Measurements from ENCODE around the gene WDR87. TPM values are rescaled to one million over a fixed set of nuclear protein-coding genes. Genes with fewer than 3 reads are reported as not detected.
"Not testable (repeated sequence)": the region's sequence is repeated elsewhere in the genome, so short reads cannot be mapped to it uniquely, and the experiment has no call there.

Gene WDR87
- total RNA-seq, 1 experiment from 2014 or later: not detected

GRCh38 chr19:37886571-37886970 lies 19.8 kb downstream of the WDR87 start:
- H3K4me1 ChIP-seq (replicated peaks): no peaks in the 10 kb centered on the region
- H3K9me3 ChIP-seq (replicated peaks): peaks cover 3% of the 10 kb centered on the region; the same call in 1 of the 2 replicates
- H3K36me3 ChIP-seq: no peaks in the 10 kb centered on the region
- no peak overlapping the region for H3K4me3 ChIP-seq
- no peak overlapping the region for H3K27ac ChIP-seq
- H3K27me3 ChIP-seq (replicated peaks): no peaks in the 10 kb centered on the region
- DNase-seq (ENCODE audit: low read depth in 1 of 2, low spot score in 2 of 2): no peak

GRCh38 chr19:37885392-37885791 lies 21.0 kb downstream of the WDR87 start:
- H3K4me1 ChIP-seq (replicated peaks): no peaks in the 10 kb centered on the region
- DNase-seq (ENCODE audit: low read depth in 1 of 2, low spot score in 2 of 2): no peak

GRCh38 chr19:37877147-37877546 lies 29.2 kb downstream of the WDR87 start:
- Histone ChIP-seq H3K27me3 (replicated peaks) (no peaks in the 10 kb centered on the region), H3K4me1 (replicated peaks) (no peaks in the 10 kb centered on the region), H3K4me3 (no peak overlapping the region), H3K9me3 (replicated peaks) (peaks cover 6% of the 10 kb centered on the region; the same call in 1 of the 2 replicates), H3K36me3 (no peaks in the 10 kb centered on the region), H3K27ac (no peak overlapping the region)
- DNase-seq (ENCODE audit: low read depth in 1 of 2, low spot score in 2 of 2): no peak

More at GRCh38 chr19:37885392-37885791, 21.0 kb downstream of the WDR87 start:
- Histone ChIP-seq H3K27ac (no peak overlapping the region), H3K36me3 (no peaks in the 10 kb centered on the region), H3K9me3 (replicated peaks) (peaks cover 6% of the 10 kb centered on the region; the same call in 1 of the 2 replicates), H3K4me3 (no peak overlapping the region), H3K27me3 (replicated peaks) (no peaks in the 10 kb centered on the region)

- Histone ChIP-seq H3K4me3 (no peak overlapping the region), H3K27me3 (replicated peaks) (no peaks in the 10 kb centered on the region), H3K27ac (no peak overlapping the region), H3K9me3 (replicated peaks) (peaks cover 6% of the 10 kb centered on the region), H3K4me1 (replicated peaks) (no peaks in the 10 kb centered on the region), H3K36me3 (no peaks in the 10 kb centered on the region)
- DNase-seq (ENCODE audit: low read depth in 1 of 2, low spot score in 2 of 2): no peak
These were observed 30.4 kb downstream of the WDR87 start for GRCh38 chr19:37876032-37876431.

GRCh38 chr19:37874784-37875183 lies 31.6 kb downstream of the WDR87 start:
- H3K27ac ChIP-seq: no peak overlapping the region
- DNase-seq (ENCODE audit: low read depth in 1 of 2, low spot score in 2 of 2): no peak
- peaks cover 3% of the 10 kb centered on the region for H3K9me3 ChIP-seq (replicated peaks)
- H3K4me1 ChIP-seq (replicated peaks): no peaks in the 10 kb centered on the region
- no peak overlapping the region for H3K4me3 ChIP-seq
- H3K36me3 ChIP-seq: no peaks in the 10 kb centered on the region
- no peaks in the 10 kb centered on the region for H3K27me3 ChIP-seq (replicated peaks)

- no peak overlapping the region for H3K4me3 ChIP-seq
- no peaks in the 10 kb centered on the region for H3K4me1 ChIP-seq (replicated peaks)
- no peaks in the 10 kb centered on the region for H3K36me3 ChIP-seq
- H3K27me3 ChIP-seq (replicated peaks): no peaks in the 10 kb centered on the region
- no peak overlapping the region for H3K27ac ChIP-seq
- peaks cover 3% of the 10 kb centered on the region for H3K9me3 ChIP-seq (replicated peaks)
- DNase-seq (ENCODE audit: low read depth in 1 of 2, low spot score in 2 of 2): no peak
These were observed 34.0 kb downstream of the WDR87 start for GRCh38 chr19:37872383-37872782.

GRCh38 chr19:37869766-37870340 lies 36.5 kb downstream of the WDR87 start:
- no peaks in the 10 kb centered on the region for H3K36me3 ChIP-seq
- no peaks in the 10 kb centered on the region for H3K27me3 ChIP-seq (replicated peaks)
- no peak overlapping the region for H3K4me3 ChIP-seq
- no peak overlapping the region for H3K27ac ChIP-seq
- DNase-seq (ENCODE audit: low read depth in 1 of 2, low spot score in 2 of 2): no peak
- peaks cover 3% of the 10 kb centered on the region for H3K9me3 ChIP-seq (replicated peaks)
- no peaks in the 10 kb centered on the region for H3K4me1 ChIP-seq (replicated peaks)

GRCh38 chr19:37867831-37868230 lies 38.6 kb downstream of the WDR87 start:
- DNase-seq (ENCODE audit: low read depth in 1 of 2, low spot score in 2 of 2): no peak
- no peak overlapping the region for H3K4me3 ChIP-seq
- H3K9me3 ChIP-seq (replicated peaks): peaks cover 7% of the 10 kb centered on the region
- no peaks in the 10 kb centered on the region for H3K27me3 ChIP-seq (replicated peaks)
- H3K27ac ChIP-seq: no peak overlapping the region
- no peaks in the 10 kb centered on the region for H3K4me1 ChIP-seq (replicated peaks)
- no peaks in the 10 kb centered on the region for H3K36me3 ChIP-seq

- not testable (repeated sequence) for H3K4me1 ChIP-seq (replicated peaks); DNase-seq (ENCODE audit: low read depth in 1 of 2, low spot score in 2 of 2); H3K27ac ChIP-seq; H3K9me3 ChIP-seq (replicated peaks); H3K4me3 ChIP-seq; H3K27me3 ChIP-seq (replicated peaks); H3K36me3 ChIP-seq
These were observed 40.5 kb downstream of the WDR87 start for GRCh38 chr19:37865930-37866329.

GRCh38 chr19:37864501-37864900 lies 41.9 kb downstream of the WDR87 start:
- H3K9me3 ChIP-seq (replicated peaks): peaks cover 5% of the 10 kb centered on the region
- H3K4me1 ChIP-seq (replicated peaks): no peaks in the 10 kb centered on the region
- H3K4me3 ChIP-seq: no peak overlapping the region
- DNase-seq (ENCODE audit: low read depth in 1 of 2, low spot score in 2 of 2): no peak
- no peak overlapping the region for H3K27ac ChIP-seq
- H3K27me3 ChIP-seq (replicated peaks): no peaks in the 10 kb centered on the region
- no peaks in the 10 kb centered on the region for H3K36me3 ChIP-seq

- no peaks in the 10 kb centered on the region for H3K4me1 ChIP-seq (replicated peaks)
- no peaks in the 10 kb centered on the region for H3K36me3 ChIP-seq
- H3K9me3 ChIP-seq (replicated peaks): peaks cover 4% of the 10 kb centered on the region
- no peak overlapping the region for H3K4me3 ChIP-seq
- no peak overlapping the region for H3K27ac ChIP-seq
- no peak for DNase-seq (ENCODE audit: low read depth in 1 of 2, low spot score in 2 of 2)
- H3K27me3 ChIP-seq (replicated peaks): no peaks in the 10 kb centered on the region
These were observed 51.3 kb downstream of the WDR87 start for GRCh38 chr19:37855098-37855497.

GRCh38 chr19:37845932-37846331 lies 60.5 kb downstream of the WDR87 start:
- DNase-seq (ENCODE audit: low read depth in 1 of 2, low spot score in 2 of 2): no peak
- Histone ChIP-seq H3K27me3 (replicated peaks) (no peaks in the 10 kb centered on the region), H3K4me1 (replicated peaks) (no peaks in the 10 kb centered on the region), H3K4me3 (no peak overlapping the region), H3K27ac (no peak overlapping the region), H3K36me3 (no peaks in the 10 kb centered on the region), H3K9me3 (replicated peaks) (no peaks in the 10 kb centered on the region; the same call in 1 of the 2 replicates)
